Stimulated activated CD8-positive, alpha-beta memory T cell treated with anti-CD3 and anti-CD28 coated beads, Interleukin-12 subunit alpha, Interleukin-12 subunit beta, amount 100 ng/mL, for 24 hours (primary cell): Measurements from ENCODE around the gene SLC17A9.

ENCODE experiments used
- DNase-seq: peaks from one replicate; pipeline ENCODE4 v3.0.0-alpha.2; 2020; ENCODE audit errors: extremely low read depth

SLC17A9 gene

GRCh38 chr20:62982124-62983075, 29.9 kb downstream of the SLC17A9 start:
- no peak for DNase-seq

DNA sequence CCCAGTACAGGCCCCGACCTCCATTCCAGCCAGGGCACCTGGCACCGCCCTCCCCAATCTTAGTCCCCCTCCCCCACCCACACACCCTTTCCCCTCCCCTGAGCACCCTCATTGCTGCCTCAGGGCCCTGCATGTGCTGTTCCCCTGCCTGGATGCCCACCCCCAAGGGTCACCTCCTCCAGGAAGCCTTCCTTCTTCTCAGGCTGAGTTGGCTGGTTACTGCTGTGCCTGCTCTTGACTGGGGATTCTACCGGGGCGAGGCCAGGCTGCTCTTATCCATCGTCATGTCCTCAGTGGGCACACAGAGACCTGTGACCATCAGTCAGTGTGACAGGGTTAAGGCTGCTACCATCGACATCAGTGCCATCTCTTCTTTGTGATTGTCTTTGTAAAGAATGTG, 30.7 kb downstream of the SLC17A9 start:
- no peak for DNase-seq

DNA sequence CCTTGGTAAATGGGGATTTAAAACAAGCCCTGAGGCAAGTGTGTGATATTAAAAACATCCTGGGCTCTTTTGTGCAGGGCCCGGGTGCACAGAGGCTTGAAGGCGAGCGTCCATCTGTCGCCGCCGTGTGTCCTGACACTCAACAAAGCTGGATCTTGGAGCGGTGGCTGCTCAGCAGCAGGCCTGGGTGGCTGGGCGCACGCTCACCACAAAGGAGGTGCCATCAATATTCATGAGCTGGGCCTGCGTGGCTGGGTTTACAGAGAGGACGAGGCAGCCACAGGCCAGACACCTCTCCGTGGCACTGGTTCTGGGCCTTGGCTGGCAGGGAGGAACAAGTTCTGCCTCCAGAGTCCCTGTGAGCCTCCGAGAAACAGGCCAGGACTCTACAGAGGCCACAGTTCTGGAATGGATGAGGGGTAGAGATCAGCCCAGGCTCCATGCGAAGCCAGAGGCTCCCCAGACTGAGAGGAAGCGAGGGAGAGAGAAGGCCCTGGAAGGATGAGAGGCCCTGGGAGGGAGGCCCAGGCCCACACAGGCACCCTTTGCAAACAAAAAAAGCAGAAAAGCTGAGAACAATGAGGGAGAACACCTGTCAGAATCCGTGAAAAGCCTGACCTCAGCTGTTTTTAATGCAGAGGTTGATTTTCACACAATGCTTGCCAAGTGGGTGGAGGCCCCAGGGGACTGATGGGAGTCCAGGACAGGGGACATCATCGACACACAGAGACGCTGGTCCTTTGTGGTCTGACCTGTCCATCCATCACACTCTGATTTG, 32.3 kb downstream of the SLC17A9 start:
- no peak for DNase-seq

GRCh38 chr20:62985444-62985778, 32.9 kb downstream of the SLC17A9 start:
- no peak for DNase-seq

GRCh38 chr20:62986257-62986800, 33.8 kb downstream of the SLC17A9 start:
- DNase-seq = no peak

DNA sequence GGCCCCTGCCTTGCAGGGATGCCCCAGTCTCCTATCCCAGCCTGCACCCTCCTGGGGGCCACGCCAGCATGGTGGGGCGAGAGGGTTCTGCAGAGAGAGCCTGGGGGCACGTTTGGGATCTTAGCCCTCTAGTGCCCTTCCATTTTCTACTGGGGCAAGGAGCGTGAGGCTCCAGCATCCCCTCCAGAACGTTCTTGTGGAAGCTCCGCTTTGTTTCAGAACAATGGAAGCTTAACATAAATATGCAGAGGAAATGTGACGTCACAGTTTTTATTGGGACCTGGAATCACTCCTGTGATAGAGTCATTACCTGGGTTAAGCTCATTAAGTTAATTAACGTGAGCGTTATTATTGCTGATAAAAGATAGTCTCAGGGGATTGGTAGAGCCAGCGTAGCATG, 34.6 kb downstream of the SLC17A9 start:
- no peak for DNase-seq

DNA sequence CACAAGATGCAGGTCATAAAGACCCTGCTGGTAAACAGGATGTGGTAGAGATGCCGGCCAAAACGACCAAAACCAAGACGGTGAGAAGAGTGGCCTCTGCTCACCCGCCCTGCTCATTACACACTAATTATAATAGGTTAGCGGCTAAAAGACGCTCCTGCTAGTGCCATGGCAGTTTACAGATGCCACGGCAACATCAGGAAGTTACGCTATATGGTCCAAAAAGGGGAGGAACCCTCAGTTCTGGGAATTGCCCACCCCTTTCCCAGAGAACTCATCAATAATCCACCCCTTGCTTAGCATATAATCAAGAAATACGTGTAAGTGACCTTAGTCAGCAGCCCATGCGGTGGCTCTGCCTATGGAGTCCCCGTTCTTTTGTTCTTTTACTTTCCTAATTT, 36.7 kb downstream of the SLC17A9 start:
- DNase-seq = no peak

DNA sequence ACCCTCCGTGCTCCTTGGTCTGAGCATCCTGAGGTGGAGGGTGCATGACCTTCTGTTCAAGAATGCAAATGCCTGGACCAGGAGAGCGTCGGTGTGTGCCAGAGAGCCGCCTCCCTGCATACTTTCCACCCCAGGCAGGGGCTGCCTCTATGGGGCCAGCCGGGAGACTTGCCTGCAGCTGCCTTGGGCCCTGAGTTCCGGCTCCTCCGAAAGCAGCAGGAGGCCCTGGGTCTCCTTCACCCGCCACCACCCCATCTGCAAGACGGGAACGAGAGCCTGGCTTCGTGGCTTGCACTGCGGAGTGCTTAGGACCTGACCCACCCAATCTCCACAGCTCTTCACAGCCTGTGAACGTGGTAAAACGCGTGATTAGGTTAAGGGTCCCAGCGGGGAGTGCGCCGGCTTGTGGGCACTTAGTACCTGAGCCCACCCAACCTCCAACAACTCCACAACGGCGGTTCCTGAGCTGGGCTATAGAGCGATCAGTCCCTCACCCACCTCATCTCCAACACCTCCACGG, 37.9 kb downstream of the SLC17A9 start:
- DNase-seq = no peak

- DNase-seq = no peak
These were observed 38.8 kb downstream of the SLC17A9 start for GRCh38 chr20:62991196-62991807.

DNA sequence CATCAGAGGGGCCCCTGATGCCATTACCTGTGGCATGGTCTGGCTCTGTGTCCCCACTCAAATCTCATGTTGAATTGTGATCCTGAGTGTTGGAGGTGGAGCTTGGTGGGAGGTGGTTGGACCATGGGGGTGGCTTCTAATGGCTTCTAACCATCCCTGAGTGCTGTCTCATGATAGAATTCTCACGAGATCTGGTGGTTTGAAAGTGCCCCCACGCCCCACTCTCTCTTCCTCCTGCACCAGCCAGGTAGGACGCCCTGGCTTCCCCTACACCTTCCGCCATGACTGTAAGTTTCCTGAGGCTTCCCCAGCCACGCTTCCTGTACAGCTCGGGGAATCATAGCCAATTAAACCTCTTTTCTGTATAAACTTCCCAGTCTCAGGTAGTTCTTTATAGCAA, 39.4 kb downstream of the SLC17A9 start:
- no peak for DNase-seq

DNA sequence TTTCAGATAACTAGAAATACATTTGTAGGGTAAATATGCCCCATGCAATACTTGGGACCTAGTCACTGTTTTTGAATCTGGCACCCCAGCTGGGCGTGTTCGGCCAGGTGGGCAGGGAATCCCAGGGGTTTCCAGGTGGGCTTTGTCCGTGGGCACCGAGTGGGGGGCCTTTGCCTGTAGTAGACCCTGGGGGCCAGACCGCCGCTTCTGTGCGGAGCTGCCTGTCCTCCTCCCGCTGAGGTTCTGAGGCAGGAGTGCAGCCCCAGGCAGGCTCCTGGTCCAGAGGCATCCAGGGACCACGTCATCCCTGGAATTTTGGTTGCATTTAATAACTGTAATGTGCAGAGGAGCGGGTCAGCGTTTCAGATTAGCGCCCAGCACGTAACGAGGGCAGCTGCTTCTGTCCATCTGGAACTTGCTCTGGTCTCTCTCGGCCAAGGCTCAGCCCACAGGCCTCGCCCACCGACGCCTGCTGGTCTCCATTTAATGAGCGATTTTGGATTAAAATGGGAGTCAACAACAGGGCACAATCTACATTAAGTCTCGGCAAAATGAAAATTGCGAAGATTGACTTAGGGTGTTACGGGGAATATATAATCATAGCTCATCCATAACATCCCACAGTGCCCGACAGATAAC, 41.5 kb downstream of the SLC17A9 start:
- DNase-seq = no peak

GRCh38 chr20:62994869-62995281, 42.4 kb downstream of the SLC17A9 start:
- no peak for DNase-seq

DNA sequence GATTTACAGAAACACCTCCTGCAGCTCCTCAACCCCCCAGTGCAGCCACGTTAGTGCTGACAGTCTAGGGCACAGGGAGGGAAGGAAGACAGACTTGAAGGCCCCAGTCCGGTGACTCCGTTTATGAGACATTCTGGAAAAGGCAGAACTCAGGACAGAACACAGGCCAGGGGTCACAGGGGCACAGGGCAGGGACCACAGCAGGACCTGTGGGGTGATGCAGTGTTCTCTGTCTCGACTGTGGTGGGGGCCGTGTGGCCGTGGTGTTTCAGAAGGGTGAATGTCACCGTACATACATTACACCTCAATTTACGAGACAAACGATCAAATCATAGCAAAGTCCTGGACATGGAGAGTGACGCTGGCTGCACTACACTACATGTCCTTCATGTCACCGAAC, 43.0 kb downstream of the SLC17A9 start:
- no peak for DNase-seq

- DNase-seq = no peak
These were observed 43.5 kb downstream of the SLC17A9 start for GRCh38 chr20:62995898-62996595.

DNA sequence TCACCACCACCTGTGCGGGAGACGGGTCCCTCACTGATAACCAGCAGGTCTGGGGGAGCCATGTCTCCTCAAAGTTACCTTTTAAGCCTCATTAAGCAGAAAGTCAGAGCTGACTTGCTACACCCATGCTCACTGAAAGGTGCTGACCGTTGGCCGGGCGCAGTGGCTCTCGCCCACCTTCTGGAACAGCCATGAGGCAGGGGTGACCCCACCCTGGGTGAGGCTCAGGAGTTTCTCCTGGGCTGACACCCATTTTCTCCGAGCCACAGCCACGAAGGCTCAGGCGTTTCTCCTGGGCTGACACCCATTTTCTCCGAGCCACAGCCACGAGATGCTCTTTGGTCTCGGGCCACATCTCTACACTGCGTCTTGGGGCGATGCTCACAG, 44.1 kb downstream of the SLC17A9 start:
- DNase-seq = no peak

- no peak for DNase-seq
These were observed 45.0 kb downstream of the SLC17A9 start for GRCh38 chr20:62997417-62998035.

- DNase-seq = no peak
These were observed 45.9 kb downstream of the SLC17A9 start for GRCh38 chr20:62998449-62998848.

DNA sequence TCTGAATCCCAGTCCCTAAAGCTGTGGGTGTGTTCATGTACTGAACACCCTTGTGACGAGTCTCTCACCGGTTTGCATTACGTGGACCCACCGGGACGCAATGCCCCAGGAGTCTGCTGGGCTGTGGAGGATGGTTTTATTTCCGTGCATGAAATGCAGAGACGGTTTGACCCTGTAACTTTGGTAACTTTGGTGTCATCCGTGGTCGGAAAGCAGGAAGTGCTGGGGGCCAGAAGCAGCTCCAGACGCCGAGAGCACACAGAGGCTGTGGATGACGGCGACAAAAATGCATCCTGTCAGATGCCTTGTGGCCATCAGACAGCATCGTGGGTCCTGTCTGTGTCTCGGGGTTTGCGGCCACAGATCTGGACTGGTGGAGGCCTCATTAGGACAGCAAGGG, 47.1 kb downstream of the SLC17A9 start:
- no peak for DNase-seq

- DNase-seq = no peak
These were observed 47.5 kb downstream of the SLC17A9 start for GRCh38 chr20:63000036-63000435.

GRCh38 chr20:63000958-63001357, 48.4 kb downstream of the SLC17A9 start:
- DNase-seq = no peak

GRCh38 chr20:63002511-63002910, 50.0 kb downstream of the SLC17A9 start:
- DNase-seq = no peak
